NCI-H2196 treated with DMSO at 0.1 percent for 48 hours (cell line): Measurements from ENCODE around the gene SUOX.
"Not testable (repeated sequence)": the region's sequence is repeated elsewhere in the genome, so short reads cannot be mapped to it uniquely, and the experiment has no call there.

ENCODE experiments used
- DNase-seq: peaks from one replicate; lab custom pipeline; 2025; ENCODE audit not compliant: unreplicated experiment; lab: John Stamatoyannopoulos, UW

The SUOX gene

DNA sequence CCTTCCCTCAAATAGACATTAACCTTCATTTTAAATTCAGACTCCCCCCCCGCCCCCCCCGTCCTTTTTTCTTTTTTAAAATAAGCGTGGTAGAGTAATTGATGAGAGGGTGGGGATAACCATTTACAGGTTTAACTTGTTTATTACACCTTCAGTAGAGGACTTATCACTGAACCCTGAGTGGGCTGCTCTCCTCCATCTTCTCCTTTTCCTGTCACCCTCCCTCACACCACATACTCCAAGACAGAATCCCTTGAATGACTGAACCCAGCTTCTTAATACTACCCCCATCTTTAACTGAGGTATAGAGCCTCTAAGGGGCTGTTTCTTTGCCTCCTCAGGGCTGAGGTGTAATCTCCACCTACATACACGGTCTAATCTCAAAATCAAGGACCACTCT is 20.1 kb downstream of the SUOX start:
- DNase-seq, result no peak

GRCh38 chr12:56018356-56018755 is 21.3 kb downstream of the SUOX start:
- DNase-seq, result no peak

DNA sequence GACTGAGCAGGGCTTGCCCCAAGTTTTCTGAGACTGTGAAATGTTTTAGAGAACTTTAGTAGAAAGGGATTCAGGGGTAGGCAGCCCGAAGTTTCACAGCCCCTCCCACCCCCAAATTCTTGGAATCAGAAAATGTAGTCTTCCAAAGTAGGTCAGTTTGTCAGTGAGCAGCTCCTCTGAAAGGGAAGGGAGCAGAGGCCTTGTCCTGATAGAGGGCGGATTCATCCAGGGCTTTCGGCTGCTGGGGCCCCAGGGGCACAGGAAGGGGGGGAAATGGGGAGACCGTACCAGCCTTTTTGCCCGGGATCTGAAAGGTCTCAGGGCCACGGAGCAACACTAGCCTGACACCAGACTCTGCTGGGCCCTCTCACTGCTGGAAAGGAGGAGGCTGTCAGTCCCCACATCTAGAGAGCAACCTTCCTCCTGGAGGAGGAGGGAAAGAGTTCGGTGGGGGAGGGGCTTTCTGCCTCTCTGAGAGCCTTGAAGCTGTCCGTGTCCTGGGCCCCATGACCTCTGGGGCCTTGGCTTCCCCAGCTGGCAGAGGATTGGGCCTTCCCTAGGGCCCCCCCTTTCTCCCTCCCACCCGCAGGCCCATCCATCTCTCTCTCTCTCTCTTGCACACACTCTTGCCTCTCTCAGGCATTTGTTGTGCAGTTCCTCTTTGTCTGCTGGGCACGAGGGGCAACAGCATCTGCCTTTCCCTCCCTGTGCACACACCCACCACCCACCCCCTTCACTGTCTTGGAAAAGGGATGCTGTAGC is 23.5 kb downstream of the SUOX start, which contains the start of gene IKZF4:
TSS of gene IKZF4 (plus strand) at position 621 of the 762 bp plus-strand sequence. CDS start 451 bp downstream, outside the sequence.
- no peak for DNase-seq

GRCh38 chr12:56021889-56022497 is 24.9 kb downstream of the SUOX start:
- no peak for DNase-seq

DNA sequence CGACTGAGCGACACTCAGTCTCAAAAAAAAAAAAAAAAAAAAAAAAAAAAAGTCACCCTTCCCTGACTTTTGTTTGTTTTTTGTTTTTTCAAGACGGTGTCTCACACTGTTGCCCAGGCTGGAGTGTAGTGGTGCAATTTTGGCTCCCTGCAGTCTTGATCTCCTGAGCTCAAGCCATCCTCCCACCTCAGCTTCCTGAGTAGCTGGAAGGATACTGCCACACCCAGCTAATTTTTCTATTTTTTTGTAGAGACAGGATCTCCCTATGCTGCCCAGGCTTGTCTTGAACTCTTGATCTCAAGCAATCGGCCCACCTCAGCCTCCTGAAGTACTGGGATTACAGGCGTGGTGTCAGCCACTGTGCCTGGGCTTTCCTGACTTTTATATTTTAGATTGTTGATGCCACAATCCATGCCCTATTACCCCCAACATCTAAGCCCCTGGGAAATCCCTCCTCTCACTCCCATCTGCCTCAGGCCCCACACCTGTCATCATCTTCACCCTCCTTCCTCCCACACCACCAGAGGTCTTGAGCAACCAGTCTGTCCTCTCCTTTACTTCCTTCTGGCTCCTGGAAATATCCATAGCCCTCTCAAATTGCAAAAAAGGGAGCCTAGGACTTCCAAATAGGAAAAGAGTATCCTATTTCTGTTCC is 31.6 kb downstream of the SUOX start:
- no peak for DNase-seq

DNA sequence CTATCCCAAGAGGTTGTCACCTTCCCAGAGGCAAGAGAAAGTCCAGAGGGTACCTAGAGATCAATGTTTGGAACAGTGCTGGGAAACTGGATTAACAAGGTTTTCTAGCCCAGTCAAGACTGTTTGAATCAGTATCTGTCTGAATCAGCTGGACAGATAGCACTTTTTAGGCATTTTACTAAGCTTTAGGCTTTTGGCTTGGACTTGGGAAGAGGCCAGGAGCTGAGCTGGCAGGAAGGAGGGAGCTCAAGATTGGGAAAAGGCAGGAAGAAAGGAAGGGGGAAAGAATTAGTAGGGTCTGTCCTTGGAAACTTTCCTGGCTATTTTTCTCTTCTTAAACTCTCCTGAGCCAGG is 32.1 kb downstream of the SUOX start:
- no peak for DNase-seq

DNA sequence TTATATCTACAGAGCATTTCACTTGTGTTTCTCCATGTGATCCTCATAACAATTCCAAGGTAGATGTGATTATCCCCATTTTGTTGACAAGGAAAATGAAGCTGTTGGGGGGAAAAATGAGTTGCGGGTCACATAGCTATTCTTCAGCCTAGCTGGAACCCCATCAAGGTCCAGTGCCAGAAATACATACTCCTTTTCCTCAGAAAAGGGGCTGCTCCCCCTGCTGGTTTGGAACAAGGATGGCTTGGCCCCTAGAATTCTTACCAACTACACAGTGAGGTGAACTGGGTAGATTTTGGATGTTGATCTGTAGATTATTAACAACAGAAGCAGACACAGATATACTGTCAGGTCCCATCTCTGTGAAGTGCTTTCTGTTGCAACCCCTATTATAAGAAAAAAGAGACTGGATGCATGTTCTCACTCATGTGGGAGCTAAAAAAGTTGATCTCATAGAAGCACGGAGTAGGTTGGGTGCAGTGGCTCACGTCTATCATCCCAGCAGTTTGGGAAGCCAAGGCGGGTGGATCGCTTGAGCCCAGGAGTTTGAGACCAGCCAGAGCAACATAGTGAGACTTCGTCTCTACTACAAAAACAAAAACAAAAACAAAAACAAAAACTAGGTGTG is 32.7 kb downstream of the SUOX start:
- peak; percentile 8 for DNase-seq

- no peak for DNase-seq
Observed at GRCh38 chr12:56031987-56032386, 34.9 kb downstream of the SUOX start.

- no peak for DNase-seq
Observed at GRCh38 chr12:56034586-56035332, 37.7 kb downstream of the SUOX start.

DNA sequence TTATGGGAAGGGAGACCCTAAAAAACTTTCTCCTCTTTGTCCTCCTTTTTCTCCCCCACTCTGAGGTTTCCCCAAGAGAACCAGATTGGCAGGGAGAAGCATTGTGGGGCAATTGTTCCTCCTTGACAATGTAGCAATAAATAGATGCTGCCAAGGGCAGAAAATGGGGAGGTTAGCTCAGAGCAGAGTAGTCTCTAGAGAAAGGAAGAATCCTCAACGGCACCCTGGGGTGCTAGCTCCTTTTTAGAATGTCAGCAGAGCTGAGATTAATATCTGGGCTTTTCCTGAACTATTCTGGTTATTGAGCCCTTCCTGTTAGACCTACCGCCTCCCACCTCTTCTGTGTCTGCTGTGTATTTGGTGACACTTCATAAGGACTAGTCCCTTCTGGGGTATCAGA is 40.1 kb downstream of the SUOX start:
- no peak for DNase-seq

- DNase-seq, result no peak
Observed at GRCh38 chr12:56038022-56038655, 41.1 kb downstream of the SUOX start.

DNA sequence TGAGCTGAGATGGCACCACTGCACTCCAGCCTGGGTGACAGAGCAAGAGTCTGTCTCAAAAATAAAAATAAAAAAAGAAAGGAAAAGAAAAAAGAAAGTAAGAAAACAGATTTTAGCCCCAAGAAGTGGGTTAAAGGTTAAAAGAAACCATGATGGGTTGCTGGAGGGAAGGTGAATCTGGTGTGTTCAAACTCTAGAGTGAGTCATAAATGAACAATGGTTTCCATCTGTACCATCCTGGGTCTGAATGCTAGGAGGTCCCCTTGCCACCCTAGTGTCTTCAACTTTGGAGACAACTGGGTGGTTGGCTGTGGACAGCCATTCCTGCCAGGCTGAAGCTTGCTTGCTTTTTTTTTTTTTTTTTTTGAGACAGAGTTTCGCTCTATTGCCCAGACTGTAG is 43.1 kb downstream of the SUOX start:
- DNase-seq, result no peak

GRCh38 chr12:56040963-56041551 is 44.0 kb downstream of the SUOX start:
- DNase-seq, result no peak

DNA sequence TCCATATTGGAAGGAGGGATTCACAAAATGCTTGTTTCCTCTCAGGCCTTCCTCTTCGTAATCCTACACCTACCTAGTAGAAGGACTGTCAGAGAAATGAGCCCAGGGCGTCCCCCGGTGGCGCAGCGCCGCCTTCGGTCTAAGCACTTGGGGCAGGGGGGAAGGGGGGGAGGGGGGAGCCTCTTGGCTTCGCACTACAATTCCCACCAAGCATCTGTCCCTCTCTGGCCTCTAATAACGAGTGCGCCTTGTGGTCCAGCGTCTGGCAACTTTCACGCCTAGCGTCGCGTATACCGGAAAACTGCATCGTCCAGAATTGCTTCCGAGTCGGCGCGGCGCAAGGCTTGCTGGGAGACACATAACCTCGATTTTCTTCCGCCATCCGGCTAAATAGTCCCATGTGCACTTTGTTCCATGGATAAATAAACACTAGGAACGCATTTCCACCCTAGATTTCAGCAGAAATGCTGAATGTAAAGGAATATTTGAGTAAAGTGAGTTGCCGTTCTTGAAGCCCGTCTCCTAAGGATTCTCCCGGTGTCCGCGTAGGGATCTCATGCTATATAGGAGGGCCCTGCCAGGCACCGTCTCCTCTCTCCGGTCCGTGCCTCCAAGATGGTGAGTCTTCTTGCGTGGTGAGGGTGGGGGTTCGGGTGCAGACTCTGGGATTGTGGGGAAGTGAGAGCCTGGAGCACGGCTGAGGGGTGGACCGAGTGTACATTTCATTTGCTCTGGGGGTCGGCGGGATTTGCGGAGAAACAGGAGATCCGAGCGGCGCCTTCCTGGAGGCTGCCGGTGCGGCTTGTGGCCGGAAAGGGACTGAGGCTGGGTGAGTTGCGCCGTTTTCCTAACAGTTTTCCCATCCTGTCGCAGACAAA is 44.7 kb downstream of the SUOX start, which contains the start of gene RPS26:
TSS of gene RPS26 (plus strand) at position 367 of the 878 bp plus-strand sequence. CDS start at position 616, 249 bp downstream.
- peak; percentile 97 for DNase-seq

GRCh38 chr12:56042430-56042813 is 45.3 kb downstream of the SUOX start:
- DNase-seq, result not testable (repeated sequence)

DNA sequence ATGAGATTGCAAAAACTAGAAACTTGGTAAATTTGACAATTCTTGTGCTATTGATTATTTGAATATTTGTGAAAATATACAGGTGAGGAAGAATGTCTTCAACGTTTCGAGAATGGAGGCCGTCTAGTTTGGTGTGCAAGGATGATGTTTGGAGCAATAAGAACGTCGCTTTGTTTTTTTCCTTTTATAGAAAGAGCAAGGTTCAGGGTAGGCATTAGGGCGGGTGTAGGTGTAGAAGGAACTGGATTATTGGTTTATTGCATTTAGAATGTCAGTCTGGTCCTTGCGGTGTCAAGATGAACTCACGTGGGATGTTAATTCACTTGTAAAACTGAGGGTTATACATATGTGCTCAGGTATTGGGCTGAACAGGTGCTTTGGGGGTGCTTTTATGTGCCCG is 45.8 kb downstream of the SUOX start:
- DNase-seq, result no peak

- no peak for DNase-seq
Observed at GRCh38 chr12:56046027-56046780, 49.1 kb downstream of the SUOX start.

DNA sequence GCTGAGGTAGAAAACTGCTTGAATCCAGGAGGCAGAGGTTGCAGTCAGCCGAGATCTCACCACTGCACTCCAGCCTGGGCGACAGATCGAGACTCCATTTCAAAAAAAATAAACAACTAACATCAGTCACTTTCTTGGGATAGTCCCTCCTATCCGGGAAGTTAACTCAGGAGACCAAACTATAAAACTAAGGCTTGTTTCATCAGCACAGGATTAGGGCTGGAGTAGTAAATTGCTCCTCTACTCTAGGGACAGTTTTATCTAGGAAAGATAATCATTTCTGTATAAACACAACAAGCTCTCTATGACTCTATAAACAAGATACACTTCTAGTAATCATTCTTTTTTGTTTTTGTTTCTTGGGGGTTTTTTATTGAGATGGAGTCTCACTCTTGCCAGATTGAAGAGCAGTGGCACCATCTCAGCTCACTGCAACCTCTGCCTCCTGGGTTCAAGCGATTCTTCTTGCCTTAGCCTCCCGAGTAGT is 56.4 kb downstream of the SUOX start:
- DNase-seq, result no peak
